ENCODE data around the gene HBS1L. TPM values are rescaled to one million over a fixed set of nuclear protein-coding genes. Genes with fewer than 3 reads are reported as not detected.
A peak's percentile ranks its signal among the peaks of the same experiment; 100 is the strongest.

Gene HBS1L
- total RNA-seq, 1 donor from 2014 or later = 115 TPM

GRCh38 chr6:134918418-134918961, 136.1 kb downstream of the HBS1L start:
- DNase-seq (ENCODE audit: low read depth) = no peak

- peak; percentile 94 for DNase-seq (ENCODE audit: low read depth)
These were observed 143.1 kb downstream of the HBS1L start for GRCh38 chr6:134911547-134911946.

- no peak for DNase-seq (ENCODE audit: low read depth)
These were observed 144.1 kb downstream of the HBS1L start for GRCh38 chr6:134910593-134910935.

Other genes with a start within 250 kb of the HBS1L start
- gene ALDH8A1, start 104.7 kb downstream of the HBS1L start, total RNA-seq = 2.8 and 3.6 TPM in 2 replicates
- gene MYB, start 126.5 kb upstream of the HBS1L start, total RNA-seq = 0.87 TPM in 1 of 2 replicates, not detected in the other